HepG2 (cell line): ENCODE measurements around the gene GAS2L2. TPM values are rescaled to one million over a fixed set of nuclear protein-coding genes. Genes with fewer than 3 reads are reported as not detected.

Experiments
- ATAC-seq: fragments of 200-7000 bp; cut with Tn5 transposase; 3 replicates; pipeline ENCODE4 v1.9.1; 2020; ENCODE audit warnings: mild to moderate bottlenecking, moderate library complexity
- BruUV-seq: library from RNA; stranded (reverse); fragments of 400-500 nt; replicated peaks from 2 replicates; lab custom pipeline; 2021; lab: Mats Ljungman, UMichigan
- CTCF ChIA-PET: fragments of 300-600 bp; formaldehyde crosslinking; extraction: SDS; loops from one replicate; lab custom pipeline; 2021; ENCODE audit warnings: low total read pairs, inconsistent platforms, low intra/inter-chr PET ratio; lab: Yijun Ruan, JAX
- POLR2A ChIA-PET: fragments of 350-600 bp; sonication (Branson Sonifier 250); formaldehyde crosslinking; loops from one replicate; lab custom pipeline; 2020; ENCODE audit warnings: antibody characterized with exemption, inconsistent platforms; lab: Yijun Ruan, JAX
- DNase-seq: peaks from one replicate; pipeline ENCODE4 v3.0.0-alpha.2; 2015; ENCODE audit warnings: low spot score
- FAIRE-seq: peaks from 3 replicates; lab custom pipeline; 2011; peaks lifted over from hg19 to GRCh38; lab: Jason Lieb, UNC
- H2AFZ ChIP-seq: one replicate; pipeline ENCODE4 v1.6.1; 2011; ENCODE audit warnings: low read length, inconsistent platforms
- H3K27ac ChIP-seq: fragments of 300-600 bp; 3 replicates; pipeline ENCODE4 v1.8.0; 2011; ENCODE audit warnings: mixed run types, mild to moderate bottlenecking, mixed read lengths, low read length, inconsistent platforms; ENCODE audit not compliant: insufficient read depth; ENCODE audit errors: extremely low read length
- H3K27me3 ChIP-seq, 2 experiments: fragments of 200-600 bp in 1 of 2; 2 replicates in 1 of 2; 3 replicates in 1 of 2; pipeline versions ENCODE4 v1.6.0 to v1.8.0; 2011; ENCODE audit warnings: low read length in 2 of 2, mild to moderate bottlenecking in 2 of 2, moderate library complexity in 2 of 2, inconsistent platforms in 1 of 2; ENCODE audit not compliant: insufficient read depth in 2 of 2, control insufficient read depth in 1 of 2
- H3K36me3 ChIP-seq, 2 experiments: fragments of 200-600 bp in 1 of 2; replicated peaks in 1 of 2; 2 replicates in 1 of 2; 3 replicates in 1 of 2; pipeline versions ENCODE4 v1.5.1 to v1.8.0; 2011; ENCODE audit warnings: low read length in 2 of 2, inconsistent platforms in 1 of 2; ENCODE audit not compliant: insufficient read depth in 2 of 2, control insufficient read depth in 1 of 2
- H3K4me1 ChIP-seq: 2 replicates; pipeline ENCODE4 v1.5.1; 2012; ENCODE audit warnings: low read length, inconsistent platforms; ENCODE audit not compliant: insufficient read depth
- H3K4me2 ChIP-seq: 2 replicates; pipeline ENCODE4 v1.6.0; 2011; ENCODE audit warnings: low read depth, low read length, inconsistent platforms
- H3K4me3 ChIP-seq, 3 experiments: fragments of 200-600 bp in 1 of 3; sonication (generic), shearing (Covaris generic) in 1 of 3; replicated peaks in 1 of 3; 2 replicates each; pipeline ENCODE4 v1.5.1; 2011 to 2016; ENCODE audit warnings: low read length in 3 of 3, inconsistent platforms in 2 of 3, low read depth in 2 of 3, mild to moderate bottlenecking in 2 of 3, control low read depth in 1 of 3, mixed read lengths in 1 of 3; ENCODE audit not compliant: insufficient read depth in 1 of 3
- H3K79me2 ChIP-seq: one replicate; pipeline ENCODE4 v1.6.1; 2011; ENCODE audit warnings: low read length, inconsistent platforms; ENCODE audit not compliant: insufficient read depth
- H3K9ac ChIP-seq: 2 replicates; pipeline ENCODE4 v1.6.0; 2011; ENCODE audit warnings: mild to moderate bottlenecking, low read depth, low read length, inconsistent platforms; ENCODE audit not compliant: insufficient read depth
- H3K9me3 ChIP-seq: 2 replicates; pipeline ENCODE4 v1.5.1; 2012; ENCODE audit warnings: mild to moderate bottlenecking, low read length
- H4K20me1 ChIP-seq: 2 replicates; pipeline ENCODE4 v1.6.0; 2011; ENCODE audit warnings: inconsistent platforms, mild to moderate bottlenecking, low read length, moderate library complexity; ENCODE audit not compliant: insufficient read depth
- BHLHE40 ChIP-seq: IDR thresholded peaks from 2 replicates; pipeline ENCODE4 v1.6.1; 2011; ENCODE audit warnings: low read length, improper control_type of control experiment
- MAFF ChIP-seq: IDR thresholded peaks from 2 replicates; pipeline ENCODE4 v1.6.1; 2011; ENCODE audit warnings: low read depth, low read length, improper control_type of control experiment
- MAFK ChIP-seq, 2 experiments: IDR thresholded peaks in 1 of 2; conservative IDR thresholded peaks in 1 of 2; 2 replicates each; pipeline ENCODE4 v1.6.1; 2011; ENCODE audit warnings: improper control_type of control experiment in 2 of 2, low read length in 2 of 2
- MLXIP ChIP-seq: sonication (generic); formaldehyde crosslinking; IDR thresholded peaks from 2 replicates; pipeline ENCODE4 v1.9.0; 2021; ENCODE audit warnings: missing genetic modification reagents, borderline replicate concordance
- MXD1 ChIP-seq: sonication (generic); formaldehyde crosslinking; IDR thresholded peaks from 2 replicates; pipeline ENCODE4 v1.4.0; 2020; ENCODE audit warnings: mild to moderate bottlenecking, missing genetic modification reagents
- MYPOP ChIP-seq: sonication (generic); formaldehyde crosslinking; IDR thresholded peaks from 2 replicates; pipeline ENCODE4 v1.8.1; 2023; ENCODE audit warnings: mild to moderate bottlenecking, moderate library complexity, missing genetic modification reagents
- TFE3 ChIP-seq: IDR thresholded peaks from 2 replicates; pipeline ENCODE4 v1.6.1; 2016
- ZNF124 ChIP-seq: sonication (generic); formaldehyde crosslinking; IDR thresholded peaks from 2 replicates; pipeline ENCODE4 v1.4.0; 2020; ENCODE audit warnings: missing genetic modification reagents
- ZNF431 ChIP-seq: sonication (generic); formaldehyde crosslinking; IDR thresholded peaks from 2 replicates; pipeline ENCODE4 v1.9.0; 2022; ENCODE audit warnings: missing genetic modification reagents, low read depth, mild to moderate bottlenecking, borderline replicate concordance
- WGBS: methylation state at CpG from one replicate; pipeline ENCODE4 v1.1.6; 2017; ENCODE audit warnings: low lambda C conversion rate; 5-methylcytosine and 5-hydroxymethylcytosine counted together
- in situ Hi-C: cut with HindIII; loops from 2 replicates; pipeline ENCODE4 v1.10.0; 2017; ENCODE audit warnings: low pct_unique_long_range_greater_than_20kb; ENCODE audit not compliant: extremely low pct_ligation_motif_present
- intact Hi-C: fragments of 100-400 bp; cut with micrococcal nuclease; formaldehyde crosslinking; loops from one replicate; pipeline ENCODE4 v1.10.0; 2022; ENCODE audit not compliant: unreplicated experiment
- polyA plus RNA-seq, 8 experiments: library from polyadenylated mRNA; depleted of rRNA in 3 of 8; stranded (reverse) in 7 of 8; unstranded in 1 of 8; fragments of >200 nt; fragmentation: Illumina TruSeq in 4 of 8; extraction: Trizol in 4 of 8; gene quantifications; 2 replicates each; pipeline versions ENCODE4 v1.2.1 to v1.2.3, GENCODE V29; 2011 to 2016; ENCODE audit warnings: low read depth in 4 of 8, missing spikeins in 1 of 8, mixed read lengths in 1 of 8; ENCODE audit not compliant: insufficient read depth in 1 of 8
- total RNA-seq, 5 experiments: library from RNA; depleted of rRNA; stranded (reverse); fragments of >200 nt; fragmentation: Illumina TruSeq; extraction: Trizol; gene quantifications; 2 replicates each; pipeline ENCODE4 v1.2.3, GENCODE V29; 2016; ENCODE audit warnings: low read depth in 1 of 5

Gene GAS2L2
- total and polyA plus RNA-seq, 2 of the 13 experiments (the other 11 are each of a cell fraction or from before 2014, with no cell fraction given), result not detected

GRCh38 chr17:35698800-35699199, 54.2 kb downstream of the GAS2L2 start:
- BruUV-seq, result no TSS peak
- DNase-seq (no peak), FAIRE-seq (no peak), ATAC-seq (no peak)
- no peaks in the 10 kb centered on the region for H3K79me2 ChIP-seq
- TF ChIP-seq MAFK (conservative IDR thresholded peaks at IDR 0.05 in 1 of 2, IDR thresholded peaks at IDR 0.05 in 1 of 2; ENCODE audit: low read length in 2 of 2) (peak; percentile 43 to 49; a peak in 2 of 4 replicates), MYPOP (CRISPR knock-in tag) (no peak), ZNF431 (no peak), BHLHE40 (no peak), TFE3 (CRISPR knock-in tag) (no peak), MXD1 (CRISPR knock-in tag) (no peak), MLXIP (no peak), ZNF124 (CRISPR knock-in tag) (no peak), MAFF (0 out of 2 replicates have a peak, but pooled peaks have one; percentile 29)
- no peaks in the 10 kb centered on the region for H3K9me3 ChIP-seq
- in situ Hi-C loops (no loop called here), intact Hi-C loops (no loop called here)
- no peaks in the 10 kb centered on the region for H3K4me1 ChIP-seq
- no peak overlapping the region for H2AFZ ChIP-seq
- no peak overlapping the region for H3K27ac ChIP-seq
- H3K4me2 ChIP-seq, result no peak overlapping the region
- H4K20me1 ChIP-seq, result no peaks in the 10 kb centered on the region
- ChIA-PET POLR2A (no interaction called here), CTCF (no interaction called here)
- no peaks in the 10 kb centered on the region for H3K27me3 ChIP-seq
- WGBS, result 96% methylated on average over 2 of the region's 2 CpGs
- no peak overlapping the region for H3K4me3 ChIP-seq
- H3K9ac ChIP-seq, result no peak overlapping the region
- peaks cover 8 to 23% of the 10 kb centered on the region in 2 experiments; a peak in 4 of 5 replicates for H3K36me3 ChIP-seq
